Measurements from ENCODE around the gene DHX38. TPM values are rescaled to one million over a fixed set of nuclear protein-coding genes. Genes with fewer than 3 reads are reported as not detected.
"Not testable (repeated sequence)": the region's sequence is repeated elsewhere in the genome, so short reads cannot be mapped to it uniquely, and the experiment has no call there.

Gene DHX38
- total and polyA plus RNA-seq, 2 donors (not counting 3 experiments of a cell fraction or from before 2014, with no cell fraction given), result 47.3 to 78.6 TPM

DNA sequence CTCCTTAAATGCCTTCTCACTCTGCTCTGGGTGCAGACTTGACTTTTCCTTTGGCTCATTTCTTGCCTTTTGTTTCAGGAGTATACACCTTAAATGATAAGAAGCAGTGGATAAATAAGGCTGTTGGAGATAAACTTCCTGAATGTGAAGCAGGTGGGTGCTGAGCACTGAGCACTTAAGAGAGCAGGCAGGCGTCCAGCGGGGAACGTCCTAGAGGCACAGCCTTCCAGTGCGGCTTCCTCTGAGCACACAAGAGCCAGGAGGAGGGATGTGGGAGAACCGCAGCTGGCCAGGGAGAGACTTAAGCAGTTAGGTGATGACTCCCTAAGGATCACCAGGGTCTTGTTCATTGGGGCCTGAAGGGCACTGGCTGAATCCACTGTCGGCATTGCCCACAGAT lies 18.6 kb upstream of the DHX38 start:
- H3K4me1 ChIP-seq (ENCODE audit: control insufficient read depth, extremely low read depth, insufficient read depth, low read length); intact Hi-C loops (cut with micrococcal nuclease); H3K9ac ChIP-seq (replicated peaks; ENCODE audit: extremely low read depth, insufficient read depth, low read length); CTCF ChIA-PET; FAIRE-seq; H2AFZ ChIP-seq (ENCODE audit: low read depth, low read length); BruUV-seq (replicated peaks); H3K9me1 ChIP-seq (replicated peaks; ENCODE audit: control insufficient read depth, extremely low read depth, insufficient read depth, low read length); H3K27ac ChIP-seq (ENCODE audit: insufficient read depth, low read depth, low read length); DNase-seq (ENCODE audit: low read depth, low spot score); POLR2A ChIA-PET; H3K36me3 ChIP-seq (ENCODE audit: control insufficient read depth in 2 of 2, extremely low read depth in 1 of 2, insufficient read depth in 2 of 2, low read length in 2 of 2); dilution Hi-C loops (cut with MboI; ENCODE audit: extremely low pct_ligation_motif_present, low sequenced_read_pairs); H3K9me3 ChIP-seq (replicated peaks; ENCODE audit: control insufficient read depth, insufficient read depth, low read length); H3K4me2 ChIP-seq (ENCODE audit: insufficient read depth, low read length); H3K79me2 ChIP-seq (ENCODE audit: control insufficient read depth, insufficient read depth, low read length); H3K27me3 ChIP-seq (ENCODE audit: control insufficient read depth in 2 of 2, insufficient read depth in 2 of 2, low read length in 2 of 2); H4K20me1 ChIP-seq (replicated peaks; ENCODE audit: control insufficient read depth, extremely low read depth, insufficient read depth, low read length); H3K4me3 ChIP-seq (replicated peaks in 1 of 3; ENCODE audit: insufficient read depth in 1 of 3, low read depth in 1 of 3, low read length in 3 of 3): not testable (repeated sequence)

DNA sequence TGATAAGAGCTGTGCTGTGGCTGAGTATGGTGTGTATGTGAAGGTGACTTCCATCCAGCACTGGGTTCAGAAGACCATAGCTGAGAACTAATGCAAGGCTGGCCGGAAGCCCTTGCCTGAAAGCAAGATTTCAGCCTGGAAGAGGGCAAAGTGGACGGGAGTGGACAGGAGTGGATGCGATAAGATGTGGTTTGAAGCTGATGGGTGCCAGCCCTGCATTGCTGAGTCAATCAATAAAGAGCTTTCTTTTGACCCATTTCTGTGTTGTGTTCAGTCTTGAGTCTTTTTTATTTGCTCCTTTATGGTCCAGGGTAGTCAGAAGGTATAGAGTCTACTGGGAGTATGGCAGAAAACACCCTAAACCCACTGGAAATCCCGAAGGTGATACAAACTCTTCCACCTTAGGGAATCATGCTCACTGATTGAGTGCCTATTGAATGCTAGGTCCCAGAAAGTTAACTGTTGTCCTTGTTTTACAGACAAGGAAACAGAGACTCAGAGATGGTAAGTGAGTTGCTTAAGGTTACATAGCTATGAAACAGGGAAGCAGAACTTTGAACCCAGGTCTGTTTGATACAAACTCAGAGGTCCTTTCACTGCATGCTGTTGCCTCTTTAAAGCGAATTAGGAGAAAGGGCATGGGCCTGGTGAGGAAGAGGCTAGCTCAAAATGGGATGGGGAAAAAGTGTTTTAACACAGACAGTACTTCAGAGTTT lies 16.5 kb upstream of the DHX38 start:
- FAIRE-seq; H3K27me3 ChIP-seq (ENCODE audit: control insufficient read depth in 2 of 2, insufficient read depth in 2 of 2, low read length in 2 of 2); H3K9ac ChIP-seq (replicated peaks; ENCODE audit: extremely low read depth, insufficient read depth, low read length); H3K36me3 ChIP-seq (ENCODE audit: control insufficient read depth in 2 of 2, extremely low read depth in 1 of 2, insufficient read depth in 2 of 2, low read length in 2 of 2); BruUV-seq (replicated peaks); H3K9me1 ChIP-seq (replicated peaks; ENCODE audit: control insufficient read depth, extremely low read depth, insufficient read depth, low read length); H3K9me3 ChIP-seq (replicated peaks; ENCODE audit: control insufficient read depth, insufficient read depth, low read length); intact Hi-C loops (cut with micrococcal nuclease); H3K4me2 ChIP-seq (ENCODE audit: insufficient read depth, low read length); H3K27ac ChIP-seq (ENCODE audit: insufficient read depth, low read depth, low read length); dilution Hi-C loops (cut with MboI; ENCODE audit: extremely low pct_ligation_motif_present, low sequenced_read_pairs); H3K79me2 ChIP-seq (ENCODE audit: control insufficient read depth, insufficient read depth, low read length); H3K4me1 ChIP-seq (ENCODE audit: control insufficient read depth, extremely low read depth, insufficient read depth, low read length); DNase-seq (ENCODE audit: low read depth, low spot score); H4K20me1 ChIP-seq (replicated peaks; ENCODE audit: control insufficient read depth, extremely low read depth, insufficient read depth, low read length); H2AFZ ChIP-seq (ENCODE audit: low read depth, low read length); H3K4me3 ChIP-seq (replicated peaks in 1 of 3; ENCODE audit: insufficient read depth in 1 of 3, low read depth in 1 of 3, low read length in 3 of 3): not testable (repeated sequence)
- CTCF ChIA-PET, result interaction anchor here (1.5 to 1.7 kb wide), 2 partner anchors 10 kb away, joined by 3 to 4 read pairs; no protein-coding TSS in a partner anchor
- POLR2A ChIA-PET, result interaction anchor here (0.6 kb wide), 1 partner anchor 268 kb away, joined by 5 read pairs; no protein-coding TSS in a partner anchor
